ENCODE results near the gene LHPP. TPM values are rescaled to one million over a fixed set of nuclear protein-coding genes. Genes with fewer than 3 reads are reported as not detected.
"Not testable (repeated sequence)": the region's sequence is repeated elsewhere in the genome, so short reads cannot be mapped to it uniquely, and the experiment has no call there.

Gene LHPP
- total RNA-seq, 1 donor from 2014 or later, result 24.5 TPM

GRCh38 chr10:124587811-124588211 is 126.2 kb downstream of the LHPP start:
- H3K4me1 Mint-ChIP-seq, result peaks cover 3% of the 10 kb centered on the region
- Histone ChIP-seq H3K9me3 (ENCODE audit: low read depth) (no peaks in the 10 kb centered on the region), H3K36me3 (no peaks in the 10 kb centered on the region), H3F3A (ENCODE audit: low read depth) (no peaks in the 10 kb centered on the region), H3K27ac (no peak overlapping the region), H3K79me2 (ENCODE audit: low read depth) (no peaks in the 10 kb centered on the region), H4K20me1 (ENCODE audit: low read depth) (no peaks in the 10 kb centered on the region), H3K4me2 (no peak overlapping the region), H3K27me3 (no peaks in the 10 kb centered on the region), H3K9ac (no peak overlapping the region), H2AFZ (replicated peaks) (no peak overlapping the region), H3K4me3 (no peak overlapping the region), H3K4me1 (no peaks in the 10 kb centered on the region)
- peaks cover 2% of the 10 kb centered on the region for H3K27me3 Mint-ChIP-seq (ENCODE audit: insufficient read depth, low read depth)
- no peak overlapping the region for H3K4me3 Mint-ChIP-seq
- peaks cover 4% of the 10 kb centered on the region for H3K36me3 Mint-ChIP-seq
- peaks cover 15% of the 10 kb centered on the region for H3K9me3 Mint-ChIP-seq
- H3K27ac Mint-ChIP-seq, result no peak overlapping the region
- DNase-seq (ENCODE audit: low spot score), result no peak
- TF ChIP-seq CTCF (IDR thresholded peaks at IDR 0.05), result no peak
- no peak for TF ChIP-seq EZH2phosphoT487 (IDR thresholded peaks at IDR 0.05)
- no peak for TF ChIP-seq EZH2 (IDR thresholded peaks at IDR 0.05)

GRCh38 chr10:124588341-124588735 is 126.7 kb downstream of the LHPP start:
- H2AFZ ChIP-seq (replicated peaks); H3K27ac Mint-ChIP-seq; H3K27me3 ChIP-seq; H3K4me2 ChIP-seq; H3K79me2 ChIP-seq (ENCODE audit: low read depth); H3K4me1 Mint-ChIP-seq; H3K9me3 ChIP-seq (ENCODE audit: low read depth); H3K4me3 ChIP-seq; H3K36me3 ChIP-seq; H3K27me3 Mint-ChIP-seq (ENCODE audit: insufficient read depth, low read depth); DNase-seq (ENCODE audit: low spot score); H3K9ac ChIP-seq; H3K36me3 Mint-ChIP-seq; H3F3A ChIP-seq (ENCODE audit: low read depth); H3K4me1 ChIP-seq; H4K20me1 ChIP-seq (ENCODE audit: low read depth); H3K27ac ChIP-seq; H3K4me3 Mint-ChIP-seq: not testable (repeated sequence)
- peaks cover 13% of the 10 kb centered on the region for H3K9me3 Mint-ChIP-seq

- no peaks in the 10 kb centered on the region for H3K27me3 ChIP-seq
- no peak overlapping the region for H3K4me3 ChIP-seq
- Mint-ChIP-seq H3K9me3 (peaks cover 11% of the 10 kb centered on the region), H3K4me1 (peaks cover 3% of the 10 kb centered on the region), H3K27ac (no peak overlapping the region), H3K36me3 (peaks cover 4% of the 10 kb centered on the region), H3K27me3 (ENCODE audit: insufficient read depth, low read depth) (peaks cover 5% of the 10 kb centered on the region), H3K4me3 (no peak overlapping the region)
- no peaks in the 10 kb centered on the region for H3K9me3 ChIP-seq (ENCODE audit: low read depth)
- no peaks in the 10 kb centered on the region for H3K4me1 ChIP-seq
- TF ChIP-seq CTCF (IDR thresholded peaks at IDR 0.05) (no peak), EZH2phosphoT487 (IDR thresholded peaks at IDR 0.05) (no peak)
- no peak overlapping the region for H3K9ac ChIP-seq
- no peak overlapping the region for H2AFZ ChIP-seq (replicated peaks)
- no peaks in the 10 kb centered on the region for H3K79me2 ChIP-seq (ENCODE audit: low read depth)
- no peak overlapping the region for H3K27ac ChIP-seq
- no peaks in the 10 kb centered on the region for H3K36me3 ChIP-seq
- DNase-seq (ENCODE audit: low spot score), result no peak
- no peaks in the 10 kb centered on the region for H3F3A ChIP-seq (ENCODE audit: low read depth)
- no peaks in the 10 kb centered on the region for H4K20me1 ChIP-seq (ENCODE audit: low read depth)
- H3K4me2 ChIP-seq, result no peak overlapping the region
These were observed 127.3 kb downstream of the LHPP start for GRCh38 chr10:124588736-124589490.

DNA sequence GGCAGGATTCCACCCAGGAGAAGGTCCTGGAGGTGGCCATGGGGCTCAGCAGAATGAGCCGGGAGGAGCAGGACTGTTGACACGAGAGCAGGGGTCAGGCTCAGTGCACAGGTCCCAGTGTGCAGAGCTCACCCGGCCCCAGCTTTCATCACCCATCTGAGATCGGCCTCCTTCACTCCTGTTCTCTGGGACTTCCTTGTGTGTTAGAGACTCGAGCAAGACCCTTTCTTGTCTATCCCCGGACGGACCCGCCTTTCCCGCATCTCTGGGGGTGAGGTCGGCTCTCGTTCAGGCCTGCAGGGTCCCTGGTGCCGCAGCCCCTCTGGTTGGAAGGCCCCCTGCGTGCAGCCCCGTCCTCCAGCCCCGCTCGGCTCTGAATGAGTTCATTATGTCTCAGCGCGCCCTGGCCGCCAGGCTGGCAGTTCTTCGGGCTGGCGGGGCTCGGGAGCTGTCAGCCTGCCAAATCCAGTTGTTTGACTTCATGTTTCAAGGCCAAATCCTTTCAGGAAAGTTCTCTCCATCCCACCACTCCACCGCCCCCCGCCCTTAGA is 127.9 kb downstream of the LHPP start:
- Histone ChIP-seq H3F3A (ENCODE audit: low read depth) (no peaks in the 10 kb centered on the region), H2AFZ (replicated peaks) (no peak overlapping the region), H3K4me3 (no peak overlapping the region), H3K4me2 (no peak overlapping the region), H3K36me3 (no peaks in the 10 kb centered on the region), H4K20me1 (ENCODE audit: low read depth) (no peaks in the 10 kb centered on the region), H3K4me1 (no peaks in the 10 kb centered on the region), H3K9ac (no peak overlapping the region), H3K27me3 (no peaks in the 10 kb centered on the region), H3K79me2 (ENCODE audit: low read depth) (no peaks in the 10 kb centered on the region), H3K9me3 (ENCODE audit: low read depth) (no peaks in the 10 kb centered on the region), H3K27ac (no peak overlapping the region)
- TF ChIP-seq EZH2phosphoT487 (IDR thresholded peaks at IDR 0.05) (no peak), CTCF (IDR thresholded peaks at IDR 0.05) (no peak), EZH2 (IDR thresholded peaks at IDR 0.05) (no peak)
- Mint-ChIP-seq H3K27ac (no peak overlapping the region), H3K4me1 (peaks cover 3% of the 10 kb centered on the region), H3K4me3 (no peak overlapping the region), H3K27me3 (ENCODE audit: insufficient read depth, low read depth) (peaks cover 5% of the 10 kb centered on the region), H3K36me3 (peaks cover 4% of the 10 kb centered on the region), H3K9me3 (peaks cover 10% of the 10 kb centered on the region)
- no peak for DNase-seq (ENCODE audit: low spot score)

All from neural progenitor cell (in vitro differentiated cells).